Natural killer cell (primary cell): ENCODE measurements around the gene FBXL3. TPM values are rescaled to one million over a fixed set of nuclear protein-coding genes. Genes with fewer than 3 reads are reported as not detected.

Source experiments
- ATAC-seq, 3 donors: fragments of 150-1000 bp in 2 of 3; fragments of 200-7000 bp in 1 of 3; cut with Tn5 transposase; 1 replicate in 1 of 3; 2 replicates in 2 of 3; pipeline ENCODE4 v1.10.0; 2021; ENCODE audit warnings: mild to moderate bottlenecking in 2 of 3, moderate library complexity in 2 of 3
- DNase-seq, 2 donors: peaks; one replicate each; pipeline versions ENCODE4 v3.0.0 to v3.0.0-alpha.2; 2013 to 2021; ENCODE audit warnings: mixed read lengths in 1 of 2
- H3K27ac ChIP-seq: one replicate; pipeline ENCODE4 v1.5.1; 2013; ENCODE audit warnings: mild to moderate bottlenecking, low read length
- H3K27me3 ChIP-seq: one replicate; pipeline ENCODE4 v1.6.1; 2013; ENCODE audit warnings: low read length; ENCODE audit not compliant: control insufficient read depth, insufficient read depth
- H3K36me3 ChIP-seq: one replicate; pipeline ENCODE4 v1.6.1; 2013; ENCODE audit warnings: low read length; ENCODE audit not compliant: control insufficient read depth, insufficient read depth
- H3K4me1 ChIP-seq: one replicate; pipeline ENCODE4 v1.6.1; 2013; ENCODE audit warnings: low read length; ENCODE audit not compliant: control insufficient read depth, insufficient read depth
- H3K4me3 ChIP-seq: one replicate; pipeline ENCODE4 v1.5.1; 2013; ENCODE audit warnings: low read length
- H3K9me3 ChIP-seq: one replicate; pipeline ENCODE4 v1.6.1; 2013; ENCODE audit warnings: low read length; ENCODE audit not compliant: control insufficient read depth, insufficient read depth
- H3K27ac Mint-ChIP-seq, 2 donors: one replicate each; pipeline ENCODE4 v1.8.0; 2022; ENCODE audit warnings: mild to moderate bottlenecking in 2 of 2, mixed read lengths in 2 of 2, moderate library complexity in 1 of 2
- H3K27me3 Mint-ChIP-seq, 2 donors: one replicate each; pipeline ENCODE4 v1.8.0; 2022; ENCODE audit warnings: low read depth in 2 of 2, mixed read lengths in 2 of 2
- H3K36me3 Mint-ChIP-seq: one replicate; pipeline ENCODE4 v1.8.0; 2022; ENCODE audit warnings: mixed read lengths
- H3K4me1 Mint-ChIP-seq, 2 donors: one replicate each; pipeline ENCODE4 v1.8.0; 2022; ENCODE audit warnings: mixed read lengths in 2 of 2
- H3K4me3 Mint-ChIP-seq: one replicate; pipeline ENCODE4 v1.8.0; 2022; ENCODE audit warnings: mild to moderate bottlenecking, moderate library complexity, mixed read lengths
- H3K9me3 Mint-ChIP-seq, 2 donors: one replicate each; pipeline ENCODE4 v1.8.0; 2022; ENCODE audit warnings: mixed read lengths in 2 of 2
- CTCF ChIP-seq: fragments of 200-600 bp; IDR thresholded peaks from one replicate; pipeline ENCODE4 v1.8.0; 2022; ENCODE audit warnings: antibody characterized with exemption
- WGBS: methylation state at CpG from one replicate; pipeline ENCODE4 v1.1.7; 2013; ENCODE audit warnings: missing lambda C conversion rate; ENCODE audit not compliant: insufficient coverage; 5-methylcytosine and 5-hydroxymethylcytosine counted together
- intact Hi-C: fragments of 100-400 bp; cut with micrococcal nuclease; formaldehyde crosslinking; loops from one replicate; pipeline ENCODE4 v1.14.2; 2022
- total RNA-seq, 4 donors: library from RNA; stranded (reverse); fragments of 120-200 nt in 1 of 4; gene quantifications; one replicate each; pipeline versions ENCODE4 v1.2.3 to v1.2.4, GENCODE V29; 2013 to 2022

The FBXL3 gene
- total RNA-seq, 3 donors from 2014 or later (not counting 1 experiment from before 2014, with no cell fraction given): 57.1 to 61.9 (median 58.0) TPM

GRCh38 chr13:77055158-77055557, 28.2 kb upstream of the FBXL3 start:
- H3K4me3 ChIP-seq: no peak overlapping the region
- Mint-ChIP-seq H3K9me3 (no peaks in the 10 kb centered on the region), H3K36me3 (peaks cover 30% of the 10 kb centered on the region), H3K27me3 (no peaks in the 10 kb centered on the region), H3K4me1 (peaks cover 0 to 6% of the 10 kb centered on the region in 2 donors), H3K4me3 (no peak overlapping the region), H3K27ac (no peak overlapping the region)
- peaks cover 87% of the 10 kb centered on the region for H3K36me3 ChIP-seq
- DNase-seq: no peak
- intact Hi-C loops: no loop called here
- 100% methylated on average over 2 of the region's 2 CpGs for WGBS
- no peak for ATAC-seq
- no peaks in the 10 kb centered on the region for H3K4me1 ChIP-seq
- no peak overlapping the region for H3K27ac ChIP-seq
- no peak for TF ChIP-seq CTCF
- no peaks in the 10 kb centered on the region for H3K27me3 ChIP-seq
- no peaks in the 10 kb centered on the region for H3K9me3 ChIP-seq

GRCh38 chr13:77053192-77053591, 26.2 kb upstream of the FBXL3 start:
- intact Hi-C loops: no loop called here
- Histone ChIP-seq H3K4me3 (no peak overlapping the region), H3K4me1 (no peaks in the 10 kb centered on the region), H3K36me3 (peaks cover 88% of the 10 kb centered on the region), H3K27ac (no peak overlapping the region), H3K9me3 (no peaks in the 10 kb centered on the region), H3K27me3 (no peaks in the 10 kb centered on the region)
- Mint-ChIP-seq H3K4me3 (no peak overlapping the region), H3K27me3 (no peaks in the 10 kb centered on the region), H3K4me1 (peaks cover 0 to 6% of the 10 kb centered on the region in 2 donors), H3K9me3 (no peaks in the 10 kb centered on the region), H3K36me3 (peaks cover 33% of the 10 kb centered on the region), H3K27ac (no peak overlapping the region)
- ATAC-seq (no peak), DNase-seq (no peak)
- TF ChIP-seq CTCF: no peak
- 89% methylated on average over 4 of the region's 4 CpGs for WGBS

GRCh38 chr13:77048681-77049080, 21.7 kb upstream of the FBXL3 start:
- Histone ChIP-seq H3K27ac (no peak overlapping the region), H3K36me3 (peaks cover 71% of the 10 kb centered on the region), H3K27me3 (no peaks in the 10 kb centered on the region), H3K4me3 (no peak overlapping the region), H3K4me1 (no peaks in the 10 kb centered on the region), H3K9me3 (no peaks in the 10 kb centered on the region)
- DNase-seq (no peak), ATAC-seq (no peak)
- Mint-ChIP-seq H3K36me3 (peaks cover 13% of the 10 kb centered on the region), H3K27me3 (no peaks in the 10 kb centered on the region), H3K4me1 (peaks cover under 1 to 5% of the 10 kb centered on the region in 2 donors), H3K9me3 (no peaks in the 10 kb centered on the region), H3K4me3 (no peak overlapping the region), H3K27ac (no peak overlapping the region)
- TF ChIP-seq CTCF: no peak
- intact Hi-C loops: no loop called here
- 72% methylated on average over 4 of the region's 4 CpGs for WGBS

GRCh38 chr13:77047649-77048343, 20.8 kb upstream of the FBXL3 start:
- peaks cover 12% of the 10 kb centered on the region for H3K36me3 Mint-ChIP-seq
- no peaks in the 10 kb centered on the region for H3K27me3 Mint-ChIP-seq
- H3K9me3 Mint-ChIP-seq: no peaks in the 10 kb centered on the region
- H3K27ac ChIP-seq: no peak overlapping the region
- no peak overlapping the region for H3K4me3 ChIP-seq
- H3K4me3 Mint-ChIP-seq: no peak overlapping the region
- no peak overlapping the region for H3K27ac Mint-ChIP-seq
- no peaks in the 10 kb centered on the region for H3K4me1 ChIP-seq
- DNase-seq (no peak), ATAC-seq (no peak)
- H3K4me1 Mint-ChIP-seq: peaks cover 0 to 5% of the 10 kb centered on the region in 2 donors
- H3K36me3 ChIP-seq: peaks cover 63% of the 10 kb centered on the region
- intact Hi-C loops: no loop called here
- no peak for TF ChIP-seq CTCF
- H3K9me3 ChIP-seq: no peaks in the 10 kb centered on the region
- H3K27me3 ChIP-seq: no peaks in the 10 kb centered on the region
- 98% methylated on average over 8 of the region's 8 CpGs for WGBS
